GM12878 (cell line): ENCODE measurements around the gene CCDC117.

ENCODE experiments used
- ATF7 ChIP-seq: fragments of 450-650 bp; IDR thresholded peaks from 2 replicates; pipeline ENCODE4 v1.6.1; 2016; ENCODE audit warnings: low read depth, mild to moderate bottlenecking
- CTCF ChIP-seq, 3 experiments: IDR thresholded peaks in 2 of 3; conservative IDR thresholded peaks in 1 of 3; 2 replicates each; pipeline ENCODE4 v1.5.1; 2011; ENCODE audit warnings: low read depth in 3 of 3, low read length in 3 of 3, mild to moderate bottlenecking in 3 of 3, control low read depth in 2 of 3, moderate library complexity in 2 of 3, inconsistent platforms in 1 of 3, mixed read lengths in 1 of 3; ENCODE audit not compliant: control insufficient read depth in 2 of 3, insufficient read depth in 1 of 3; ENCODE audit errors: extremely low read depth in 1 of 3
- EP300 ChIP-seq, 2 experiments: fragments of 150-350 bp in 1 of 2; IDR thresholded peaks; 2 replicates each; pipeline ENCODE4 v1.6.1; 2011 to 2012; ENCODE audit warnings: low read depth in 2 of 2, low read length in 2 of 2, borderline replicate concordance in 1 of 2, improper control_type of control experiment in 1 of 2, inconsistent platforms in 1 of 2; ENCODE audit not compliant: control insufficient read depth in 1 of 2
- EZH2 ChIP-seq: IDR thresholded peaks from 2 replicates; pipeline ENCODE4 v1.6.1; 2012; ENCODE audit warnings: low read depth, mild to moderate bottlenecking, control low read depth, inconsistent platforms, low read length, borderline replicate concordance; ENCODE audit not compliant: control insufficient read depth
- NR2F1 ChIP-seq: fragments of 450-650 bp; conservative IDR thresholded peaks from 2 replicates; pipeline ENCODE4 v1.6.1; 2017; ENCODE audit warnings: mild to moderate bottlenecking
- TCF12 ChIP-seq: IDR thresholded peaks from 2 replicates; pipeline ENCODE4 v1.6.1; 2011; ENCODE audit warnings: low read depth, mild to moderate bottlenecking, low read length
- USF2 ChIP-seq: IDR thresholded peaks from 2 replicates; pipeline ENCODE4 v1.6.1; 2011; ENCODE audit warnings: low read depth, low read length, improper control_type of control experiment, borderline replicate concordance
- YY1 ChIP-seq: IDR thresholded peaks from 2 replicates; pipeline ENCODE4 v1.6.1; 2011; ENCODE audit warnings: low read depth, mild to moderate bottlenecking, low read length
- ZNF274 ChIP-seq: IDR thresholded peaks from one replicate; pipeline ENCODE4 v1.8.0; 2011; ENCODE audit not compliant: insufficient read length, insufficient read depth

- no peak for TF ChIP-seq EZH2
- no peak for TF ChIP-seq ZNF274
- no peak for TF ChIP-seq CTCF (IDR thresholded peaks at IDR 0.05 in 2 of 3, conservative IDR thresholded peaks at IDR 0.05 in 1 of 3; ENCODE audit: control insufficient read depth in 2 of 3, extremely low read depth in 1 of 3, insufficient read depth in 1 of 3, low read depth in 3 of 3, low read length in 3 of 3)
- no peak for TF ChIP-seq NR2F1
- TF ChIP-seq TCF12: no peak
- no peak for TF ChIP-seq YY1
- no peak for TF ChIP-seq ATF7
- TF ChIP-seq EP300 (IDR thresholded peaks at IDR 0.05; ENCODE audit: borderline replicate concordance in 1 of 2, control insufficient read depth in 1 of 2, low read depth in 2 of 2, low read length in 2 of 2): no peak
- TF ChIP-seq USF2: no peak
Observed at GRCh38 chr22:28728621-28729313, 43.7 kb upstream of the CCDC117 start.
